Measurements from ENCODE around the gene MRNIP. TPM values are rescaled to one million over a fixed set of nuclear protein-coding genes. Genes with fewer than 3 reads are reported as not detected.

MRNIP gene
- total and polyA plus RNA-seq, 2 of the 8 experiments (the other 6 are each of a cell fraction or from before 2014, with no cell fraction given) = 29.6 TPM

GRCh38 chr5:179878222-179879002 is 19.8 kb upstream of the MRNIP start:
- no peaks in the 10 kb centered on the region for H3K79me1 ChIP-seq (ENCODE audit: low read depth, low read length)
- H3K23ac ChIP-seq (ENCODE audit: insufficient read length) = no peak overlapping the region
- no peaks in the 10 kb centered on the region for H3K79me2 ChIP-seq (ENCODE audit: control insufficient read depth in 1 of 2, insufficient read depth in 2 of 2, low read length in 2 of 2)
- no peak overlapping the region for H3K56ac ChIP-seq (replicated peaks; ENCODE audit: insufficient read length, low read depth, low read length)
- no peak overlapping the region for H2BK15ac ChIP-seq (ENCODE audit: low read length)
- no peak overlapping the region for H2AFZ ChIP-seq (ENCODE audit: low read length)
- H3K4ac ChIP-seq (replicated peaks; ENCODE audit: insufficient read length, low read depth, low read length) = no peak overlapping the region
- H3K9me3 ChIP-seq (ENCODE audit: insufficient read depth in 2 of 2, low read depth in 1 of 2, low read length in 1 of 2) = peaks cover 4 to 12% of the 10 kb centered on the region in 2 experiments
- no peak overlapping the region for H3K9ac ChIP-seq (replicated peaks in 1 of 4; ENCODE audit: extremely low read depth in 1 of 4, low read depth in 3 of 4, low read length in 3 of 4)
- H2BK120ac ChIP-seq (replicated peaks; ENCODE audit: low read depth, low read length) = no peak overlapping the region
- H3K27ac ChIP-seq (ENCODE audit: low read depth, low read length) = no peak overlapping the region
- H2AK5ac ChIP-seq (ENCODE audit: low read depth, low read length) = no peak overlapping the region
- H4K5ac ChIP-seq (ENCODE audit: insufficient read length, low read depth, low read length) = no peak overlapping the region
- ChIA-PET POLR2A (ENCODE audit: partially characterized antibody) (interaction anchor here (0.7 to 2.0 kb wide), 6 partner anchors 14 to 255 kb away, joined by 3 to 6 read pairs (median 3); partner anchors contain the start of gene HNRNPH1), CTCF (ENCODE audit: partially characterized antibody) (interaction anchor here (0.9 to 8.0 kb wide), 6 partner anchors 10 to 464 kb away, joined by 3 to 67 read pairs (median 6); no protein-coding TSS in a partner anchor)
- no peaks in the 10 kb centered on the region for H3K4me1 ChIP-seq (replicated peaks in 1 of 4; ENCODE audit: control insufficient read depth in 3 of 4, insufficient read depth in 4 of 4, low read length in 3 of 4)
- H2BK5ac ChIP-seq (ENCODE audit: low read depth, low read length) = no peak overlapping the region
- no peaks in the 10 kb centered on the region for H3K27me3 ChIP-seq (replicated peaks in 1 of 4; ENCODE audit: control insufficient read depth in 3 of 4, extremely low read depth in 1 of 4, insufficient read depth in 3 of 4, low read length in 3 of 4)
- H4K91ac ChIP-seq (replicated peaks; ENCODE audit: insufficient read length, low read length) = no peak overlapping the region
- FAIRE-seq (no peak), DNase-seq (ENCODE audit: low read depth in 1 of 2, low spot score in 2 of 2) (no peak)
- 94% methylated on average over 26 of the region's 26 CpGs; no CpG with 5 or more reads in 1 of the 2 experiments for WGBS, 2 experiments (ENCODE audit: extremely low coverage in 1 of 2, insufficient coverage in 1 of 2, insufficient read length in 1 of 2, insufficient replicate concordance in 2 of 2, low coverage in 1 of 2, low lambda C conversion rate in 2 of 2, missing lambda C conversion rate in 1 of 2)
- H3K14ac ChIP-seq (ENCODE audit: insufficient read length) = no peak overlapping the region
- H3K4me2 ChIP-seq (ENCODE audit: insufficient read depth in 1 of 2, low read depth in 2 of 2, low read length in 2 of 2) = no peak overlapping the region
- 0 out of 2 replicates have a peak, but pooled peaks cover 2% of the 10 kb centered on the region for H3K23me2 ChIP-seq (ENCODE audit: low read depth, low read length)
- no peak overlapping the region for H3K18ac ChIP-seq (ENCODE audit: extremely low read depth, low read length)
- H4K20me1 ChIP-seq (replicated peaks in 1 of 2; ENCODE audit: control insufficient read depth in 1 of 2, insufficient read depth in 2 of 2, low read length in 2 of 2) = peaks cover 1 to 4% of the 10 kb centered on the region in 2 experiments
- peak overlapping the region; percentile 85 for H4K8ac ChIP-seq (ENCODE audit: extremely low read depth, insufficient read depth, low read length)
- no peak overlapping the region for H2BK20ac ChIP-seq (ENCODE audit: low read length)
- no peak overlapping the region for H3K4me3 ChIP-seq (ENCODE audit: extremely low read depth in 1 of 4, insufficient read depth in 2 of 4, low read depth in 3 of 4, low read length in 4 of 4)
- peaks cover 0 to 24% (median 11%) of the 10 kb centered on the region in 4 experiments; a peak in 5 of 8 replicates for H3K36me3 ChIP-seq (ENCODE audit: control insufficient read depth in 2 of 4, insufficient read depth in 4 of 4, low read length in 3 of 4)
- no peak for TF ChIP-seq TEAD4 (IDR thresholded peaks at IDR 0.05; ENCODE audit: low read depth, low read length)
- TF ChIP-seq ATF2 (IDR thresholded peaks at IDR 0.05; ENCODE audit: low read length) = no peak
- 0 out of 4 replicates have a peak, but pooled peaks of 1 of the 2 experiments have one; percentile 15 for TF ChIP-seq RAD21 (IDR thresholded peaks at IDR 0.05 in 1 of 2, conservative IDR thresholded peaks at IDR 0.05 in 1 of 2; ENCODE audit: low read depth in 2 of 2, low read length in 2 of 2)
- H2BK12ac ChIP-seq (ENCODE audit: low read depth, low read length) = no peak overlapping the region

Data from H1 (cell line).